Activated CD8-positive, alpha-beta T cell treated with anti-CD3 and anti-CD28 coated beads, Interleukin-2, amount 10 ng/mL, durations not matched to agents 7 days and 5 days (primary cell): ENCODE data around the gene HNRNPC. TPM values are rescaled to one million over a fixed set of nuclear protein-coding genes. Genes with fewer than 3 reads are reported as not detected.
"Not testable (repeated sequence)": the region's sequence is repeated elsewhere in the genome, so short reads cannot be mapped to it uniquely, and the experiment has no call there.

Experiments
- ATAC-seq: fragments of 150-1000 bp; cut with Tn5 transposase; one replicate; pipeline ENCODE4 v1.10.0; 2021; ENCODE audit warnings: moderate library complexity
- CTCF ChIA-PET: fragments of 350-600 bp; sonication (Branson Sonifier 250); formaldehyde crosslinking; loops from one replicate; lab custom pipeline; 2021; ENCODE audit warnings: antibody characterized with exemption; lab: Charles Lee
- POLR2A ChIA-PET: fragments of 350-600 bp; sonication (Branson Sonifier 250); formaldehyde crosslinking; loops from one replicate; lab custom pipeline; 2021; ENCODE audit warnings: antibody characterized with exemption; lab: Charles Lee
- DNase-seq: peaks from one replicate; pipeline ENCODE4 v3.0.0-alpha.2; 2020
- H3K27ac Mint-ChIP-seq: one replicate; pipeline ENCODE4 v1.8.0; 2021; ENCODE audit warnings: mild to moderate bottlenecking, mixed read lengths
- H3K27me3 Mint-ChIP-seq: one replicate; pipeline ENCODE4 v1.8.0; 2021; ENCODE audit warnings: low read depth, mixed read lengths
- H3K36me3 Mint-ChIP-seq: one replicate; pipeline ENCODE4 v1.8.0; 2021; ENCODE audit warnings: low read depth, mixed read lengths
- H3K4me1 Mint-ChIP-seq: one replicate; pipeline ENCODE4 v1.8.0; 2021; ENCODE audit warnings: low read depth, mixed read lengths
- H3K4me3 Mint-ChIP-seq: one replicate; pipeline ENCODE4 v1.8.0; 2021; ENCODE audit warnings: mild to moderate bottlenecking, mixed read lengths
- H3K9me3 Mint-ChIP-seq: one replicate; pipeline ENCODE4 v1.8.0; 2022; ENCODE audit warnings: mixed read lengths; ENCODE audit not compliant: insufficient read depth
- total RNA-seq, 2 experiments: library from RNA; stranded (reverse); gene quantifications; one replicate each; pipeline ENCODE4 v1.2.3, GENCODE V29; 2021

HNRNPC gene
- total RNA-seq, 2 experiments from 2014 or later = 768 to 782 TPM

DNA sequence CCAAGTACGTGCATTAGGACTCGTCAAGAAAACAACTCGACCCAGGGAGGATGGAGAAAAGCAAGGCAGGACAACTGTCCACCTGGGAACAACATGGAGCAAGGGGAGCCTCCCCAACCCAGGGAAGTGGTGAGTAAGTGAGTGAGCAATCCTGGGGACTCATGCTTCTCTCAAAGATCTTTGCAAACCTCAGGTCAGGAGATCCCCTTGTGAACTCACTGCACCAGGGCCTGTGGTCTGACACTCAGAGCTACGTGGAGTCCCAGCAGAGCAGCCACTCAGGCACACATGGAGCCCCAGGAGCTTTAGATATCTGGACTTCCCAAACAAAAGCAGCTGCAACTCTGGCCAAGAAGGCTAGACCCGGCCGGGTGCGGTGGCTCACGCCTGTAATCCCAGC lies 101.2 kb downstream of the HNRNPC start:
- no peak overlapping the region for H3K4me3 Mint-ChIP-seq
- no peak for ATAC-seq
- no peaks in the 10 kb centered on the region for H3K9me3 Mint-ChIP-seq
- H3K27me3 Mint-ChIP-seq = peaks cover 45% of the 10 kb centered on the region
- no peak for DNase-seq
- H3K4me1 Mint-ChIP-seq = no peaks in the 10 kb centered on the region
- ChIA-PET POLR2A (no interaction called here), CTCF (no interaction called here)
- H3K27ac Mint-ChIP-seq = no peak overlapping the region
- no peaks in the 10 kb centered on the region for H3K36me3 Mint-ChIP-seq

DNA sequence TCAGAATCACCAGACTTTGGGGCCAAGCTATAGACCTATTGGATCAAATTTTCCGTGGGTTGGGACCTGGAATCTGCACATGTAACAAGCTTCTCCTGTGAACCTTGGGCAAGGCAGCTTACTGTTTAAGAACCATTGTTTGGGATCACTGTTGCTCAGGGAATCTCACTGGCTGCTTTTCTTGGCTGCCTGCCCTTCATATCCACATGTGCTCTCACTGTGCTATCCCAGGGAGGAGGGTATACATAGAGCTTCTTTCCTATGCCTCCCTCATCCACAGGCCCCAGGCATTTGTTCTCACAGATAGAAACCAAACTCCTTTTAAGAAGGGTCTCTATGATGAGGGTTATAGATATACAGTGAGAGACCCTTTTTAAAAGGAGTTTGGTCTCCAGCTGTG lies 103.6 kb downstream of the HNRNPC start:
- H3K4me1 Mint-ChIP-seq, H3K27ac Mint-ChIP-seq, ATAC-seq, H3K9me3 Mint-ChIP-seq, DNase-seq, POLR2A ChIA-PET, H3K4me3 Mint-ChIP-seq, H3K36me3 Mint-ChIP-seq: not testable (repeated sequence)
- CTCF ChIA-PET = interaction anchor here (0.8 kb wide), 1 partner anchor 9 kb away, joined by 3 read pairs; no protein-coding TSS in a partner anchor
- H3K27me3 Mint-ChIP-seq = peaks cover 25% of the 10 kb centered on the region

GRCh38 chr14:21165002-21165605 lies 104.1 kb downstream of the HNRNPC start:
- CTCF ChIA-PET = interaction anchor here (0.8 kb wide), 1 partner anchor 9 kb away, joined by 3 read pairs; no protein-coding TSS in a partner anchor
- H3K9me3 Mint-ChIP-seq, ATAC-seq, H3K27ac Mint-ChIP-seq, H3K36me3 Mint-ChIP-seq, DNase-seq, POLR2A ChIA-PET, H3K4me1 Mint-ChIP-seq, H3K4me3 Mint-ChIP-seq: not testable (repeated sequence)
- H3K27me3 Mint-ChIP-seq = peaks cover 22% of the 10 kb centered on the region

- CTCF ChIA-PET = no interaction called here
- ATAC-seq = no peak
Observed at GRCh38 chr14:21163871-21164291, 105.4 kb downstream of the HNRNPC start.

DNA sequence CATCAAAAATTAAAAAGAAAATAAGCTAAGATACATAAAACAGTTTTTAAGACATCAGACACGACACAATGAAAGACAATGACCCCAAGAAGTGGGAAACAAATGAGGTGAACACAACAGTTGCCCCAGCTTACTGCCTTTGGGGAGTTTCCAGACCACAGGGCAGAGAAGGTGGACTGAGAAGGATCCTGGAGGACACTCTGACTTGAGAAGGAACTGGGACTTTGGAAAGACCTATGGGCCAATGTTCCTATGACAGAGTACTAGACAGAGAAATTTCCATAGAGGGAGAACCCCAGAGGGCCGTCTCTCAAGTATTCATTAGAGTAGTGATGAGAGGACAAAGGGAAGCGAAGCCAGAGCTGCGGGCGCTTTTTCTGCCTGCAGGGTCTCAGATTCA lies 107.2 kb downstream of the HNRNPC start:
- CTCF ChIA-PET = interaction anchor here (1.6 kb wide), 1 partner anchor 26 kb away, joined by 3 read pairs; no protein-coding TSS in a partner anchor
- Mint-ChIP-seq H3K4me3 (no peak overlapping the region), H3K9me3 (no peaks in the 10 kb centered on the region), H3K27me3 (peaks cover 31% of the 10 kb centered on the region), H3K27ac (no peak overlapping the region), H3K4me1 (no peaks in the 10 kb centered on the region), H3K36me3 (no peaks in the 10 kb centered on the region)
- POLR2A ChIA-PET = no interaction called here
- ATAC-seq = no peak
- DNase-seq = no peak

More at GRCh38 chr14:21163871-21164291, 105.4 kb downstream of the HNRNPC start:
- no peak overlapping the region for H3K4me3 Mint-ChIP-seq
- DNase-seq = no peak
- H3K36me3 Mint-ChIP-seq = no peaks in the 10 kb centered on the region
- H3K27ac Mint-ChIP-seq = no peak overlapping the region
- H3K4me1 Mint-ChIP-seq = no peaks in the 10 kb centered on the region
- POLR2A ChIA-PET = no interaction called here
- no peaks in the 10 kb centered on the region for H3K9me3 Mint-ChIP-seq
- peaks cover 22% of the 10 kb centered on the region for H3K27me3 Mint-ChIP-seq

DNA sequence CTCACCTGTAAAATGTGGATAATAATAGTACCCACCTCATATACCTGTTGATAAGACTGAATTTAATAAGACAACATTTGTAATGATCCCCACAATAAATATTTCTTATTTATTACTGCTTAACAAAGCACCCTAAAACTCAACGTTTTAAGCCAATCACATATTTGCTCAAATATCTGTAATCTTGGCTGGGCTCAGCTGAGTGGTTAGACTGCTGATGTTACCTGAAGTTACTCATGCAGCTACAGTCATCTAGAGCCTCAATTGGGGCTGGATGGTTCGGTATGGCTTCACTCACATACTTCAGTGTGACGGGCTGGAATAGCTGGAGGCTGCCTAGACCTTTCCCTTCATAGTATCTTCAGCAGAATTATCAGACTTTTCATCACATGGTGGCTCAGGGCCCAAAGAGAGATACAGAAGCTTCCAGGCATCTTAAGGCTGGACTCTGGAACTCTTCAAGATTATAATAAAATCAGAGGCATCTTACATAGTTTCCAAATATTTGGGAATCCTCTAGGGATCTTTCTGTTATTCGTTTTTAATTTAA lies 109.1 kb downstream of the HNRNPC start:
- Mint-ChIP-seq H3K36me3 (no peaks in the 10 kb centered on the region), H3K9me3 (no peaks in the 10 kb centered on the region), H3K27ac (no peak overlapping the region), H3K27me3 (peaks cover 28% of the 10 kb centered on the region), H3K4me1 (no peaks in the 10 kb centered on the region), H3K4me3 (no peak overlapping the region)
- ATAC-seq (no peak), DNase-seq (no peak)
- CTCF ChIA-PET = interaction anchor here (1.2 kb wide), 1 partner anchor 146 kb away, joined by 4 read pairs; no protein-coding TSS in a partner anchor
- POLR2A ChIA-PET = interaction anchor here (0.6 kb wide), 1 partner anchor 18 kb away, joined by 3 read pairs; no protein-coding TSS in a partner anchor

Other genes starting within 250 kb of the HNRNPC start
- 1 to 10 TPM; 6.2 to 7.6 TPM for gene NDRG2, start 244.4 kb downstream of the HNRNPC start, total RNA-seq
- gene TPPP2, start 239.2 kb downstream of the HNRNPC start, total RNA-seq = not detected
- not detected for gene RNASE13, start 234.6 kb downstream of the HNRNPC start, total RNA-seq
- not detected for gene RNASE7, start 227.1 kb downstream of the HNRNPC start, total RNA-seq
- not detected for gene RNASE8, start 211.6 kb downstream of the HNRNPC start, total RNA-seq
- under 1 TPM; 0.53 to 0.83 TPM for gene ARHGEF40, start 199.1 kb downstream of the HNRNPC start, total RNA-seq
- gene ZNF219, start 170.8 kb downstream of the HNRNPC start, total RNA-seq = 1 to 10 TPM; 2.8 to 3.1 TPM
- gene TMEM253, start 168.4 kb downstream of the HNRNPC start, total RNA-seq = not detected
- not detected for gene OR5AU1, start 113.4 kb downstream of the HNRNPC start, total RNA-seq
- not detected for gene RPGRIP1, start 10.6 kb upstream of the HNRNPC start, total RNA-seq
- gene SUPT16H, start 114.6 kb upstream of the HNRNPC start, total RNA-seq = 100 to 1,000 TPM; 136 to 138 TPM
- gene CHD8, start 186.7 kb upstream of the HNRNPC start, total RNA-seq = 100 to 1,000 TPM; 116 to 119 TPM
- gene RAB2B, start 207.5 kb upstream of the HNRNPC start, total RNA-seq = 10 to 100 TPM; 20.7 to 22.1 TPM
- gene TOX4, start 207.8 kb upstream of the HNRNPC start, total RNA-seq = 10 to 100 TPM; 66.2 to 71.1 TPM
- 10 to 100 TPM; 68.3 to 70.8 TPM for gene METTL3, start 241.9 kb upstream of the HNRNPC start, total RNA-seq